T-cell (primary cell): ENCODE measurements around the gene ATP5F1A. TPM values are rescaled to one million over a fixed set of nuclear protein-coding genes. Genes with fewer than 3 reads are reported as not detected.
"Not testable (repeated sequence)": the region's sequence is repeated elsewhere in the genome, so short reads cannot be mapped to it uniquely, and the experiment has no call there.

ENCODE experiments used
- ATAC-seq, 4 experiments: fragments of 200-7000 bp in 3 of 4; fragments of 150-1000 bp in 1 of 4; cut with Tn5 transposase; replicated peaks in 1 of 4; 1 replicate in 3 of 4; 2 replicates in 1 of 4; pipeline ENCODE4 v1.10.0; 2021; ENCODE audit warnings: moderate library complexity in 3 of 4, mild to moderate bottlenecking in 2 of 4, moderate number of reproducible peaks in 1 of 4
- CTCF ChIA-PET, 2 donors: fragments of 300-600 bp; sonication (Branson Sonifier 250); formaldehyde crosslinking; loops; one replicate each; lab custom pipeline; 2022; ENCODE audit warnings: antibody characterized with exemption in 2 of 2; lab: Charles Lee
- POLR2A ChIA-PET, 2 donors: fragments of 300-600 bp; sonication (Branson Sonifier 250); formaldehyde crosslinking; loops; one replicate each; lab custom pipeline; 2022; ENCODE audit warnings: antibody characterized with exemption in 2 of 2; lab: Charles Lee
- DNase-seq, 35 experiments: peaks; one replicate each; pipeline versions ENCODE4 v3.0.0 to v3.0.0-alpha.2; 2013 to 2023
- H3K27ac ChIP-seq: one replicate; pipeline ENCODE4 v1.5.1; 2013; ENCODE audit warnings: low read length
- H3K27me3 ChIP-seq, 2 experiments: replicated peaks in 1 of 2; 1 replicate in 1 of 2; 2 replicates in 1 of 2; pipeline versions ENCODE4 v1.6.1 to v1.7.0; 2013; ENCODE audit warnings: low read length in 1 of 2, mixed read lengths in 1 of 2; ENCODE audit not compliant: control insufficient read depth in 2 of 2, insufficient read depth in 2 of 2; ENCODE audit errors: extremely low read depth in 1 of 2
- H3K36me3 ChIP-seq, 2 donors: 1 replicate in 1 of 2; 2 replicates in 1 of 2; pipeline versions ENCODE4 v1.6.1 to v1.7.0; 2013; ENCODE audit warnings: low read length in 1 of 2; ENCODE audit not compliant: control insufficient read depth in 2 of 2, insufficient read depth in 1 of 2; ENCODE audit errors: extremely low read depth in 1 of 2
- H3K4me1 ChIP-seq, 2 experiments: 1 replicate in 1 of 2; 2 replicates in 1 of 2; pipeline versions ENCODE4 v1.6.1 to v1.7.0; 2013; ENCODE audit warnings: low read length in 2 of 2, mixed read lengths in 1 of 2; ENCODE audit not compliant: insufficient read depth in 2 of 2, control insufficient read depth in 1 of 2; ENCODE audit errors: extremely low read depth in 1 of 2
- H3K4me3 ChIP-seq, 2 donors: 1 replicate in 1 of 2; 2 replicates in 1 of 2; pipeline versions ENCODE4 v1.5.1 to v1.7.0; 2013; ENCODE audit warnings: mild to moderate bottlenecking in 2 of 2, low read length in 1 of 2, moderate library complexity in 1 of 2; ENCODE audit not compliant: control insufficient read depth in 1 of 2; ENCODE audit errors: extremely low read depth in 1 of 2
- H3K9me3 ChIP-seq: 2 replicates; pipeline ENCODE4 v1.7.0; 2013
- H3K27ac Mint-ChIP-seq, 2 donors: one replicate each; pipeline ENCODE4 v1.8.0; 2020 to 2021; ENCODE audit warnings: mild to moderate bottlenecking in 2 of 2, mixed read lengths in 2 of 2
- H3K27me3 Mint-ChIP-seq, 2 donors: one replicate each; pipeline ENCODE4 v1.8.0; 2021 to 2022; ENCODE audit warnings: mixed read lengths in 2 of 2
- H3K36me3 Mint-ChIP-seq: one replicate; pipeline ENCODE4 v1.8.0; 2021; ENCODE audit warnings: mixed read lengths
- H3K4me1 Mint-ChIP-seq, 3 donors: one replicate each; pipeline ENCODE4 v1.8.0; 2020 to 2022; ENCODE audit warnings: mixed read lengths in 3 of 3, mild to moderate bottlenecking in 1 of 3
- H3K4me3 Mint-ChIP-seq, 3 donors: one replicate each; pipeline ENCODE4 v1.8.0; 2020 to 2022; ENCODE audit warnings: mild to moderate bottlenecking in 3 of 3, mixed read lengths in 3 of 3, moderate library complexity in 3 of 3
- H3K9me3 Mint-ChIP-seq, 3 donors: one replicate each; pipeline ENCODE4 v1.8.0; 2020 to 2022; ENCODE audit warnings: mixed read lengths in 3 of 3
- WGBS: methylation state at CpG from one replicate; pipeline ENCODE4 v1.1.5; 2013; ENCODE audit warnings: missing lambda C conversion rate; ENCODE audit not compliant: insufficient coverage; 5-methylcytosine and 5-hydroxymethylcytosine counted together
- total RNA-seq, 35 experiments: library from RNA in 6 of 35; stranded (reverse) in 6 of 35; fragments of 120-200 nt in 1 of 35; gene quantifications; one replicate each; pipeline versions ENCODE4 v1.2.1 to v1.2.4 and lab custom pipeline; 2013 to 2026

The ATP5F1A gene
- total RNA-seq, 5 donors from 2014 or later (not counting 1 experiment from before 2014, with no cell fraction given): 180 to 264 (median 238) TPM

- WGBS: 94% methylated on average over 8 of the region's 8 CpGs
- H3K36me3 ChIP-seq: peaks cover 0 to 5% of the 10 kb centered on the region in 2 donors
- Mint-ChIP-seq H3K36me3 (peaks cover 4% of the 10 kb centered on the region), H3K27me3 (no peaks in the 10 kb centered on the region), H3K4me3 (peak overlapping the region in 1 of 3 donors; percentile 97), H3K27ac (no peak overlapping the region), H3K9me3 (no peaks in the 10 kb centered on the region), H3K4me1 (peaks cover 34 to 38% (median 35%) of the 10 kb centered on the region in 3 donors)
- no peak overlapping the region for H3K4me3 ChIP-seq
- ChIA-PET POLR2A (interaction anchor here (0.7 to 1.1 kb wide), 3 partner anchors 9 to 147 kb away, joined by 3 to 5 read pairs (median 3); a partner anchor contains a TSS), CTCF (interaction anchor here (0.6 to 2.8 kb wide), 3 partner anchors 19 to 221 kb away, joined by 3 to 11 read pairs (median 3); no protein-coding TSS in a partner anchor)
- H3K9me3 ChIP-seq: no peaks in the 10 kb centered on the region
- no peak overlapping the region for H3K27ac ChIP-seq
- H3K4me1 ChIP-seq: peaks cover 7 to 28% of the 10 kb centered on the region in 2 experiments
- H3K27me3 ChIP-seq: no peaks in the 10 kb centered on the region
- ATAC-seq (no peak), DNase-seq (no peak)
These were observed 1.4 kb upstream of the ATP5F1A start for GRCh38 chr18:46099463-46099862.

DNA sequence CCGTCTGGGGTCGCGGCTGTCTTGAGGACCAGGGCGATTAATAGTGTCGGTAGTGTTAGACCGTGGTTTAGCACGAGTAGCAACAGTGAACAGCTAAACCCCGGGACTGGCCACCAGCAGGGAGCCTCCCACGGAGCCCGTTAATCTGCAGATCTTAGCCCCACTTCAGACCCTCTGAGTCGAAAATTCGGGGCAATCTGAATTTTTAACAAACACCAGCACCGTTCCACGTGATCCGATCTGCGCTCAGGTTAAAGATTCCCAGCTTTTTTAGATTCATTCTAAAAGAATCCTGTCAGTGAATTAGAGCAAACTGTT, 479 bp upstream of the ATP5F1A start:
- H3K4me3 ChIP-seq: peak overlapping the region; percentile 95 to 97
- DNase-seq: no peak
- H3K4me1 ChIP-seq: peaks cover 7 to 28% of the 10 kb centered on the region in 2 experiments

GRCh38 chr18:46097431-46097800, 680 bp downstream of the ATP5F1A start:
- Mint-ChIP-seq H3K4me3 (peak overlapping the region; percentile 97 to 98 (median 98)), H3K27me3 (no peaks in the 10 kb centered on the region), H3K4me1 (peaks cover 35 to 39% (median 36%) of the 10 kb centered on the region in 3 donors), H3K27ac (peak overlapping the region; percentile 93 to 98), H3K36me3 (peaks cover 8% of the 10 kb centered on the region), H3K9me3 (no peaks in the 10 kb centered on the region)
- Histone ChIP-seq H3K9me3 (no peaks in the 10 kb centered on the region), H3K27ac (peak overlapping the region; percentile 90), H3K4me1 (peaks cover 7 to 37% of the 10 kb centered on the region in 2 experiments), H3K4me3 (peak overlapping the region; percentile 95 to 97), H3K36me3 (peaks cover 4 to 20% of the 10 kb centered on the region in 2 donors), H3K27me3 (no peaks in the 10 kb centered on the region)
- 0% methylated on average over 8 of the region's 8 CpGs for WGBS
- CTCF ChIA-PET: interaction anchor here (0.6 to 2.8 kb wide), 8 partner anchors 24 to 198 kb away, joined by 3 to 11 read pairs (median 4); partner anchors contain the start of gene PSTPIP2 (in 1 of the 2)
- ATAC-seq (peak; percentile 7 to 47 (median 11)), DNase-seq (peak in 13 of 35 experiments; percentile 3 to 54 (median 12))
- POLR2A ChIA-PET: interaction anchor here (0.6 to 0.7 kb wide), 4 partner anchors 24 to 221 kb away, joined by 3 to 4 read pairs (median 3); no protein-coding TSS in a partner anchor

More for the DNA sequence above, 479 bp upstream of the ATP5F1A start:
- H3K4me1 Mint-ChIP-seq: peaks cover 33 to 39% (median 36%) of the 10 kb centered on the region in 3 donors
- peak overlapping the region; percentile 93 to 98 for H3K27ac Mint-ChIP-seq
- Histone ChIP-seq H3K36me3 (peaks cover 2 to 10% of the 10 kb centered on the region in 2 donors), H3K27ac (peak overlapping the region; percentile 90), H3K27me3 (no peaks in the 10 kb centered on the region), H3K9me3 (no peaks in the 10 kb centered on the region)
- H3K9me3 Mint-ChIP-seq: no peaks in the 10 kb centered on the region
- peak overlapping the region; percentile 97 to 98 (median 98) for H3K4me3 Mint-ChIP-seq
- 10% methylated on average over 12 of the region's 16 CpGs for WGBS
- POLR2A ChIA-PET: interaction anchor here (0.6 to 1.1 kb wide), 3 partner anchors 8 to 75 kb away, joined by 3 to 5 read pairs (median 3); a partner anchor contains a TSS
- peaks cover 8% of the 10 kb centered on the region for H3K36me3 Mint-ChIP-seq
- CTCF ChIA-PET: interaction anchor here (0.6 to 2.8 kb wide), 5 partner anchors 20 to 1338 kb away, joined by 3 to 11 read pairs (median 3); no protein-coding TSS in a partner anchor
- H3K27me3 Mint-ChIP-seq: no peaks in the 10 kb centered on the region
- ATAC-seq: no peak

DNA sequence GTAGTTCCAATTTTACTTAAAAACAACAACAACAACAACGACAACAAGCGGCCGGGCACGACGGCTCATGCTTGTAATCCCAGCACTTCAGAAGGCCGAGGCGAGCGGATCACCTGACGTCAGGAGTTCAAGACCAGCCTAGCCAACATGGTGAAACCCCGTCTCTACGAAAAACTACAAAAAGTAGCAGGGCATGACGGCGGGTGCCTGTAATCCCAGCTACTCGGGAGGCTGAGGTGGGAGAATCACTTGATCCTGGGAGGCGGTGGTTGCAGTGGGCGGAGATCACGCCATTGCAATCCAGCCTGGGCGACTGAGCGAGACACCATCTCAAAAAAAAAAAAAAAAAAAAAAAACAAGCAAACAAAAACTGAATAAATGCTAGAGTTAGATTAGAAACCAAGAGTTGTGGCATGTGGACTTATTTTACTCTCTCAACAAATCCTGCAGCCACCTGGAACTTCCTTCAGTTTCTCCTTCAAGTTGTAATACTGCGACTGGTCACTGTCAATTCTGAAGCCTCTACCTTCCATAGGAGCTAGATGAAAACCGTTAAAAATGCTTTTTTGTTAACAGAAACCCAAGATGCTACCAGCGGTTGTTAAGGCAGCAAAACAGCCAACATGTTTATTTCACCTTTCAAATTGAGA, 1.3 kb downstream of the ATP5F1A start:
- no peaks in the 10 kb centered on the region for H3K9me3 ChIP-seq
- CTCF ChIA-PET: interaction anchor here (0.6 to 2.8 kb wide), 8 partner anchors 11 to 1113 kb away, joined by 3 to 11 read pairs (median 4); partner anchors contain the start of gene PSTPIP2 (in 1 of the 2)
- 19% methylated on average over 11 of the region's 22 CpGs for WGBS
- Mint-ChIP-seq H3K36me3 (peaks cover 9% of the 10 kb centered on the region), H3K9me3 (no peaks in the 10 kb centered on the region), H3K27me3 (no peaks in the 10 kb centered on the region), H3K4me1 (peaks cover 36 to 42% (median 36%) of the 10 kb centered on the region in 3 donors), H3K27ac (peak overlapping the region; percentile 93 to 98), H3K4me3 (peak overlapping the region; percentile 97 to 98 (median 98))
- POLR2A ChIA-PET: interaction anchor here in 1 of 2 donors (0.6 kb wide), 2 partner anchors 164 to 222 kb away, joined by 3 to 4 read pairs; no protein-coding TSS in a partner anchor
- DNase-seq (peak in 1 of 35 experiments; percentile 17), ATAC-seq (no peak)
- H3K27me3 ChIP-seq: no peaks in the 10 kb centered on the region
- H3K4me3 ChIP-seq: peak overlapping the region; percentile 95 to 97
- peak overlapping the region; percentile 90 for H3K27ac ChIP-seq
- peaks cover 4 to 25% of the 10 kb centered on the region in 2 donors for H3K36me3 ChIP-seq
- H3K4me1 ChIP-seq: peaks cover 7 to 39% of the 10 kb centered on the region in 2 experiments

DNA sequence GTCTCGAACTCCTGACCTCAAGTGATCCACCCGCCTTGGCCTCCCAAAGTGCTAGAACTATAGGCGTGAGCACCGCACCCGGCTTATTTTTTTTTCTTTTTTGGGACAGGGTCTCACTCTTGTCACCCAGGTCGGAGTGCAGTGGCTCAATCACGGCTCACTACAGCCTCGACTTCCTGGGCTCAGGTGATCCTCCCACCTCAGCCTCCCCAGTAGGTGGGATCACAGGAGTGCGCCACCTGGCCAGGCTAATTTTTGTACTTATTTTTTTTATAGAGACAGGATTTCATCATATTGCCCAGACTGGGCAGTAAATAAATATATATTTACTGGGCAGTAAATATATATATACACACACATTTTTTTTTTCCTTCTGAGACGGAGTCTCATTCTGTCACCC, 2.6 kb downstream of the ATP5F1A start:
- H3K27ac ChIP-seq: no peak overlapping the region
- ATAC-seq (no peak), DNase-seq (no peak)
- Mint-ChIP-seq H3K9me3 (no peaks in the 10 kb centered on the region), H3K27me3 (no peaks in the 10 kb centered on the region), H3K27ac (no peak overlapping the region), H3K4me1 (peaks cover 47 to 51% (median 48%) of the 10 kb centered on the region in 3 donors), H3K4me3 (peak overlapping the region in 2 of 3 donors; percentile 48 to 97), H3K36me3 (peaks cover 21% of the 10 kb centered on the region)
- peaks cover 4 to 38% of the 10 kb centered on the region in 2 donors for H3K36me3 ChIP-seq
- CTCF ChIA-PET: interaction anchor here in 1 of 2 donors (0.8 kb wide), 1 partner anchor 408 kb away, joined by 3 read pairs; no protein-coding TSS in a partner anchor
- POLR2A ChIA-PET: no interaction called here
- H3K4me3 ChIP-seq: no peak overlapping the region
- peaks cover 7 to 40% of the 10 kb centered on the region in 2 experiments for H3K4me1 ChIP-seq
- WGBS: 100% methylated on average over 3 of the region's 10 CpGs
- no peaks in the 10 kb centered on the region for H3K27me3 ChIP-seq
- H3K9me3 ChIP-seq: no peaks in the 10 kb centered on the region

DNA sequence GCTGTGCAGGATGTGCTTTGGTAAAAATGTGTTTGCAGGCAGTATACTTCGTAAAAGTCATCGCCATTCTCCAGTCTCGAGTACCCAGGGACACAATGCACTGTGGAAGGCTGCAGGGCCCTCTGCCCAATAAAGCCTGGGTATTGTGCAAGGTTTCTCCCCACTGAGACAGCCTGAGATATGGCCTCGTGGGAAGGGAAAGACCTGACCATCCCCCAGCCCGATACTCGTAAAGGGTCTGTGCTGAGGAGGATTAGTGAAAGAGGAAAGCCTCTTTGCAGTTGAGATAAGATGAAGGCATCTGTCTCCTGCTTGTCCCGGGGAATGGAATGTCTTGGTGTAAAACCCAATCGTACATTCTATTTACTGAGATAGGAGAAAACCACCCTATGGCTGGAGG, 9.6 kb downstream of the ATP5F1A start:
- H3K4me3 ChIP-seq, H3K9me3 Mint-ChIP-seq, H3K27me3 Mint-ChIP-seq, ATAC-seq, CTCF ChIA-PET, H3K4me3 Mint-ChIP-seq, DNase-seq, H3K9me3 ChIP-seq, H3K27ac ChIP-seq, H3K27me3 ChIP-seq, H3K27ac Mint-ChIP-seq: not testable (repeated sequence)
- 100% methylated on average over 3 of the region's 8 CpGs for WGBS
- Histone ChIP-seq H3K36me3 (peaks cover 38 to 95% of the 10 kb centered on the region in 2 donors), H3K4me1 (peaks cover 0 to 12% of the 10 kb centered on the region in 2 experiments)
- peaks cover 72% of the 10 kb centered on the region for H3K36me3 Mint-ChIP-seq
- peaks cover 12 to 23% (median 22%) of the 10 kb centered on the region in 3 donors for H3K4me1 Mint-ChIP-seq
- POLR2A ChIA-PET: interaction anchor here in 1 of 2 donors (0.6 kb wide), 1 partner anchor 425 kb away, joined by 5 read pairs; no protein-coding TSS in a partner anchor
